Memory B cell (primary cell): Measurements from ENCODE around the gene MSH3.

Experiments
- ATAC-seq: fragments of 150-1000 bp; cut with Tn5 transposase; 2 replicates; pipeline ENCODE4 v1.10.0; 2021; ENCODE audit warnings: low read depth, mild to moderate bottlenecking, moderate library complexity
- DNase-seq, 2 donors: peaks; one replicate each; pipeline ENCODE4 v3.0.0; 2022; ENCODE audit warnings: low spot score in 2 of 2
- H3K27ac Mint-ChIP-seq: one replicate; pipeline ENCODE4 v1.8.0; 2022; ENCODE audit warnings: mild to moderate bottlenecking, moderate library complexity, mixed read lengths
- H3K27me3 Mint-ChIP-seq: one replicate; pipeline ENCODE4 v1.8.0; 2022; ENCODE audit warnings: mixed read lengths
- H3K36me3 Mint-ChIP-seq: one replicate; pipeline ENCODE4 v1.8.0; 2022; ENCODE audit warnings: mild to moderate bottlenecking, mixed read lengths
- H3K4me1 Mint-ChIP-seq: one replicate; pipeline ENCODE4 v1.8.0; 2022; ENCODE audit warnings: mixed read lengths
- H3K4me3 Mint-ChIP-seq: one replicate; pipeline ENCODE4 v1.8.0; 2022; ENCODE audit warnings: mild to moderate bottlenecking, moderate library complexity, mixed read lengths
- H3K9me3 Mint-ChIP-seq: one replicate; pipeline ENCODE4 v1.8.0; 2022; ENCODE audit warnings: mixed read lengths

The MSH3 gene

DNA sequence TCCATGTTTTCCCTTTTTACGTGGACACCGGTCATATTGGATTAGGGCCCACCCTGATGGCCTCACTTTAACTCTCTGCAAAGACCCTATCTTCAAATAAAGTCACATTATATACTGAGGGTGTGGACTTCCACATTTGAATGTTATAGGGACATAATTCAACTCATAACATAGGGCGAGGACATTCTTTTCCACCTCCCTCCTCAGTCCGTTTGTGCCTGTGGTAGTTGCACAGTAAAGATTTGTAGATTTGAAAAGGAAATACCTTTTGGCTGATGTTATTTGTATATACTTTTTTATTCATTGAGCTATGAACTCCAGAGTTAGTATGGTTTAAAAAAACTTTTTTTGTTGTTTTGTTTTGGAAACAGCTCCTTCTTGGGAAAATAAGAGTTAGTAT lies 51.3 kb downstream of the MSH3 start:
- Mint-ChIP-seq H3K27me3 (no peaks in the 10 kb centered on the region), H3K9me3 (no peaks in the 10 kb centered on the region), H3K27ac (no peak overlapping the region), H3K36me3 (peaks cover 26% of the 10 kb centered on the region), H3K4me1 (peaks cover 16% of the 10 kb centered on the region), H3K4me3 (no peak overlapping the region)
- ATAC-seq (no peak), DNase-seq (no peak)

GRCh38 chr5:80706835-80707447 lies 52.5 kb downstream of the MSH3 start:
- H3K36me3 Mint-ChIP-seq = peaks cover 26% of the 10 kb centered on the region
- no peak for ATAC-seq
- DNase-seq = no peak
- H3K27ac Mint-ChIP-seq = no peak overlapping the region
- H3K4me1 Mint-ChIP-seq = peaks cover 14% of the 10 kb centered on the region
- H3K4me3 Mint-ChIP-seq = no peak overlapping the region
- H3K9me3 Mint-ChIP-seq = no peaks in the 10 kb centered on the region
- H3K27me3 Mint-ChIP-seq = no peaks in the 10 kb centered on the region

DNA sequence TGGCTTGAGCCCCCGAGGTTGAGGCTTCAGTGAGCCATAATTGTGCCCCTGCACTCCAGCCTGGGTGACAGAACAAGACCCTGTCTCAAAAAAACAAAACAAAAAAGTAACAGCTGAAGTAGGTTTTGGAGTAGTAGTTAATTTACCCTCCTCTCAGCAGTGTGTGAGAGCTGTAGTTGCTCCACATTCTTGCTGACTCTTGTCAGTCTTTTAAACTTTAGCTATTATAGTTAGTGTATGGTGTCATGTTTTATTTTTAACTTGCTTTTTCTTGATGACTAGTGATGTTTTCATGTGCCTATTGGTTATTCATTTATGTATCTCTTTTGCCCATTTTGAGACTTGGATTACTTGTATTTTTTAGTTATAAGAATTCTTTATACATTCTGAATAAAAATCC lies 53.2 kb downstream of the MSH3 start:
- H3K36me3 Mint-ChIP-seq = peaks cover 23% of the 10 kb centered on the region
- no peak overlapping the region for H3K4me3 Mint-ChIP-seq
- ATAC-seq (no peak), DNase-seq (no peak)
- H3K4me1 Mint-ChIP-seq = peaks cover 14% of the 10 kb centered on the region
- H3K9me3 Mint-ChIP-seq = no peaks in the 10 kb centered on the region
- H3K27ac Mint-ChIP-seq = no peak overlapping the region
- no peaks in the 10 kb centered on the region for H3K27me3 Mint-ChIP-seq

GRCh38 chr5:80711216-80711615 lies 56.8 kb downstream of the MSH3 start:
- Mint-ChIP-seq H3K9me3 (no peaks in the 10 kb centered on the region), H3K27me3 (no peaks in the 10 kb centered on the region), H3K27ac (no peak overlapping the region), H3K4me3 (no peak overlapping the region), H3K36me3 (peaks cover 24% of the 10 kb centered on the region), H3K4me1 (no peaks in the 10 kb centered on the region)
- no peak for DNase-seq
- ATAC-seq = no peak

DNA sequence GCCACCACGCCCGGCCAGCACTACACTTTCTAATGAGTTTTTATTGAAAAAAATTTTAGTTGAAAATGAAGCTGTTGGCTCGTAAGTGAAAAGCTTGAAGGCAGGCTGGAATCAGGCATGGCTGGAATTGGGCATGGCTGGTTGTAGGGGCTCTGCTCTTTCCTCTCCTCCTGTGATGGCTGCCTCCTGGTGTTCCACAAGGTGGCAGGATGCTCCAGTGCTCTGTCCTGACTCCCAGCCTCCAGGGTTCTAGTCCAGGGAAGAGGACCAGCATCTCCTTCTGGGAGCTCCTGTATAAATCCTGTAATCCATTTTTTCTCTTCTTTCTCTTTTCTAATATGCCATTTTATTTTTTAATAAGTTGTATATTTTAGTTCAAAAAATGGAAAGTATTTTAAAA lies 57.5 kb downstream of the MSH3 start:
- Mint-ChIP-seq H3K27me3 (no peaks in the 10 kb centered on the region), H3K4me1 (no peaks in the 10 kb centered on the region), H3K9me3 (no peaks in the 10 kb centered on the region), H3K36me3 (peaks cover 27% of the 10 kb centered on the region), H3K27ac (no peak overlapping the region), H3K4me3 (no peak overlapping the region)
- ATAC-seq (no peak), DNase-seq (no peak)

DNA sequence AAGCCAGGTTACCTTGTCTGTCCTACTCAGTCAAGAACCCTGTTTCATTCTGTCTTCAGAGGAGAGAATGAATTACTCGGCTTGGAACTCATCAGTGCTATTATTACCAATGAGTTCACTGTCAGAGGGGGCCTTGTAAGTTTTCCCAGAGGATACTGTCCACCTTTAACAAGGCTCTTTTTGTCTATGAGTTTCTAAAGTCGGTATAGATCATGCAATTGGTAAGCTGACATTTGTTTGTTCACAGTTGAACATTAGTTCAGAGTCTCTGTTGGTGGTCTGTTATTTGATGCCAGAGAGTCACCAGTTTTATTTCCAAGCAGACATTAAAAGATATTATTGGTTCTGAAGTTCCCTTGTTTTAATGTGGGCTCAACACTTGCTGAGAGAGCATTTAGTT lies 58.5 kb downstream of the MSH3 start:
- Mint-ChIP-seq H3K36me3 (peaks cover 26% of the 10 kb centered on the region), H3K27me3 (no peaks in the 10 kb centered on the region), H3K4me3 (no peak overlapping the region), H3K9me3 (no peaks in the 10 kb centered on the region), H3K4me1 (no peaks in the 10 kb centered on the region), H3K27ac (no peak overlapping the region)
- DNase-seq (no peak), ATAC-seq (no peak)

DNA sequence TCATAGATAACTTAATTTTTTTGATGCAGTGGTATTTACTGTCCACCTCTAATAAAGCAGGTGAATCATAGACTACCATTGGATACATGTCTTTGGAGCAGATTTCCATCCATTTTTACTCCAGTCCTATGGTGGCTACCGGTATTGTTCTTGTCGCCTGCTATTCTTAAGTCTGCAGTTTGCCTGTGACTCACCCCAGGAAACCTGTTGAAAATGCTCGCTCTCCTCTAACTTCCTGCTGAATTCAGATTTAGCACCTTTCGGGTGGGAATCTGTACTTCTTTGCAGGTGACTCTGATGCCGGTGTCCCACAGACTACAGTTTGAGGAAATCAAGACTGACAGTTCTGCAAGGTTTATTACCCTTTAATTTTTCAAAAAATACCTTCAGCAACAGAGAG lies 59.2 kb downstream of the MSH3 start:
- no peak for ATAC-seq

GRCh38 chr5:80714570-80715298 lies 60.3 kb downstream of the MSH3 start:
- ATAC-seq = no peak
- no peaks in the 10 kb centered on the region for H3K4me1 Mint-ChIP-seq
- no peak for DNase-seq
- peaks cover 28% of the 10 kb centered on the region for H3K36me3 Mint-ChIP-seq
- H3K4me3 Mint-ChIP-seq = no peak overlapping the region
- no peaks in the 10 kb centered on the region for H3K27me3 Mint-ChIP-seq
- H3K27ac Mint-ChIP-seq = no peak overlapping the region
- no peaks in the 10 kb centered on the region for H3K9me3 Mint-ChIP-seq

More for the DNA sequence above, 59.2 kb downstream of the MSH3 start:
- H3K4me1 Mint-ChIP-seq = no peaks in the 10 kb centered on the region
- H3K27ac Mint-ChIP-seq = no peak overlapping the region
- no peaks in the 10 kb centered on the region for H3K9me3 Mint-ChIP-seq
- H3K36me3 Mint-ChIP-seq = peaks cover 28% of the 10 kb centered on the region
- no peak for DNase-seq
- no peak overlapping the region for H3K4me3 Mint-ChIP-seq
- no peaks in the 10 kb centered on the region for H3K27me3 Mint-ChIP-seq

- no peaks in the 10 kb centered on the region for H3K4me1 Mint-ChIP-seq
- peaks cover 3% of the 10 kb centered on the region for H3K9me3 Mint-ChIP-seq
- H3K36me3 Mint-ChIP-seq = peaks cover 31% of the 10 kb centered on the region
- no peak overlapping the region for H3K27ac Mint-ChIP-seq
- H3K4me3 Mint-ChIP-seq = no peak overlapping the region
- no peak for ATAC-seq
- H3K27me3 Mint-ChIP-seq = no peaks in the 10 kb centered on the region
- no peak for DNase-seq
Measured at GRCh38 chr5:80715887-80716286, 61.4 kb downstream of the MSH3 start.

GRCh38 chr5:80720181-80720580 lies 65.7 kb downstream of the MSH3 start:
- H3K27ac Mint-ChIP-seq = no peak overlapping the region
- H3K9me3 Mint-ChIP-seq = peaks cover 3% of the 10 kb centered on the region
- no peaks in the 10 kb centered on the region for H3K27me3 Mint-ChIP-seq
- no peak overlapping the region for H3K4me3 Mint-ChIP-seq
- H3K36me3 Mint-ChIP-seq = peaks cover 30% of the 10 kb centered on the region
- DNase-seq (no peak), ATAC-seq (no peak)
- no peaks in the 10 kb centered on the region for H3K4me1 Mint-ChIP-seq

DNA sequence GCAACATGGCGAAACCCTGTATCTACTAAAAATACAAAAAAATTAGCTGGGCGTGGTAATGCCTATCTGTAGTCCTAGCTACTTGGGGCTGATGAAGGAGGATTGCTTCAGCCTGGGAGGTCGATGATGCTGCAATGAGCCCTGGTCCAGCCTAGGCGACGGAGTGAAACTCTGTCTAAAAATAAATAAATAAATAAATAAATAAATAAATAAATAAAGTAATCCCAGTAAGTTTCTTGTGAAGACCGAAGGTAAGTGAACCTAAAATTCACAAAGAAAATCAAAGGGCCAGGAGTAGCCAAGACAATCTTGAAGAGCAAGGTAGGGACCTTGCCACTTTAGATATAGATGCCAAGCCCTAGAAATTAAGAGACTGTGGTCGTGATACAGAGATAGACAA lies 68.5 kb downstream of the MSH3 start:
- peaks cover 3% of the 10 kb centered on the region for H3K9me3 Mint-ChIP-seq
- H3K27ac Mint-ChIP-seq = no peak overlapping the region
- no peaks in the 10 kb centered on the region for H3K4me1 Mint-ChIP-seq
- no peak for ATAC-seq
- no peak overlapping the region for H3K4me3 Mint-ChIP-seq
- no peak for DNase-seq
- H3K27me3 Mint-ChIP-seq = no peaks in the 10 kb centered on the region
- peaks cover 39% of the 10 kb centered on the region for H3K36me3 Mint-ChIP-seq

DNA sequence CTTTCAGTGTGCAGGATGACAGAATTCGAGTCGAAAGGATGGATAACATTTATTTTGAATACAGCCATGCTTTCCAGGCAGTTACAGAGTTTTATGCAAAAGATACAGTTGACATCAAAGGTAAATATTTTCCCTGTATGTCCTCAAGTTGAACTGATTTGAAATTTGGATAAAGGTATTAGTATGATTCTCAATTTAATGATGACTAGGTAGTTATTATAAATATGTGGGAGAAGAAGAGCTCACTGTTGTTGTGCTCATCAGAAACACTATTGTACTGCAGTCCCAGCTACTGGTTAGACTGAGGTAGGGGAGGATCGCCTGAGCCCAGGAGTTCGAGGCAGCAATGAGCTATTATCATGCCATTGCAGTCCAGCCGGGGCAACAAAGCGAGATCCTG lies 71.0 kb downstream of the MSH3 start:
- Mint-ChIP-seq H3K27ac (no peak overlapping the region), H3K27me3 (no peaks in the 10 kb centered on the region), H3K4me3 (no peak overlapping the region), H3K36me3 (peaks cover 34% of the 10 kb centered on the region), H3K4me1 (no peaks in the 10 kb centered on the region), H3K9me3 (no peaks in the 10 kb centered on the region)
- DNase-seq = no peak
- no peak for ATAC-seq

DNA sequence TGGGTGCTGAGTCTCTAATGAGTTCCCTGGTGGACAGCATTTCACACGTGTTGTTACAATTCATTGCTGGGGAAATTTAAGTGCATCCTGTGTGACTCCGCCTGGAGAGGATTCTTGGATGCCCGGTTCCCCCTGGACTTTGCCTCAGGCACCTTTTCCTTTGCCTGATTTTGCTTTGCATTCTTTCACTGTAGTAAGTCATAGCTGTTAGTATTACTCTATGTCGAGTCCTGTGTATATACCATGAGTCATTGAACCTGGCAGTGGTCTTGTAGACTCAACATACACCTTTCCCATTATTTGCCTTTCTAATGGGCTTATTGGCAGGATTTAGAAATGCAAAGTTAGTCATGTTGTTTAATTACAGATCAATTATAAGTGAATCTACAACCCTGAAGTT lies 82.3 kb downstream of the MSH3 start:
- Mint-ChIP-seq H3K36me3 (peaks cover 23% of the 10 kb centered on the region), H3K4me3 (no peak overlapping the region), H3K27ac (no peak overlapping the region), H3K9me3 (no peaks in the 10 kb centered on the region), H3K27me3 (no peaks in the 10 kb centered on the region), H3K4me1 (peaks cover 5% of the 10 kb centered on the region)
- no peak for ATAC-seq
- no peak for DNase-seq

GRCh38 chr5:80738466-80738865 lies 84.0 kb downstream of the MSH3 start:
- no peak overlapping the region for H3K4me3 Mint-ChIP-seq
- no peaks in the 10 kb centered on the region for H3K27me3 Mint-ChIP-seq
- no peaks in the 10 kb centered on the region for H3K9me3 Mint-ChIP-seq
- H3K4me1 Mint-ChIP-seq = peaks cover 5% of the 10 kb centered on the region
- H3K36me3 Mint-ChIP-seq = peaks cover 27% of the 10 kb centered on the region
- H3K27ac Mint-ChIP-seq = peak overlapping the region; percentile 7
- ATAC-seq (no peak), DNase-seq (no peak)

DNA sequence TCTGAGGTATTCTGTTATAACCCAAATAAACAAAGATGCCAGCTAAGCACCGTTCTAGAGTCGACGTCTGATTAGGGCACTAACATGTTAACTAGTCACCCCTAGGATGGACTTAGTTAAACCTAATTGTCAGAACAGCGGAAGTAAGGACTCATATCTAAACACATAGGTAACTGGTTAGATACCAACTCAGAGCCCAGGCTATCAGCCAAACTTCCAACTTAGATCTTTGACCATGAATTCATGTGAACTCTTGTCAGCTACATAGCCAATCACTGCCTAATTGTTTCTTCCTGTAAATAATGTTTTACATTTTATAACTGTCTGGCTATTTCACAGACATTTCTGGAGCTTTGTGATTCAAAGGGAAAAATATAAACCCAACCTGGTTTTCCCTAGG lies 84.6 kb downstream of the MSH3 start:
- H3K4me3 Mint-ChIP-seq = no peak overlapping the region
- H3K36me3 Mint-ChIP-seq = peaks cover 24% of the 10 kb centered on the region
- DNase-seq (no peak), ATAC-seq (no peak)
- no peaks in the 10 kb centered on the region for H3K27me3 Mint-ChIP-seq
- H3K9me3 Mint-ChIP-seq = no peaks in the 10 kb centered on the region
- H3K27ac Mint-ChIP-seq = no peak overlapping the region
- H3K4me1 Mint-ChIP-seq = peaks cover 5% of the 10 kb centered on the region
